ENCODE results near the gene ASB2.

DNA sequence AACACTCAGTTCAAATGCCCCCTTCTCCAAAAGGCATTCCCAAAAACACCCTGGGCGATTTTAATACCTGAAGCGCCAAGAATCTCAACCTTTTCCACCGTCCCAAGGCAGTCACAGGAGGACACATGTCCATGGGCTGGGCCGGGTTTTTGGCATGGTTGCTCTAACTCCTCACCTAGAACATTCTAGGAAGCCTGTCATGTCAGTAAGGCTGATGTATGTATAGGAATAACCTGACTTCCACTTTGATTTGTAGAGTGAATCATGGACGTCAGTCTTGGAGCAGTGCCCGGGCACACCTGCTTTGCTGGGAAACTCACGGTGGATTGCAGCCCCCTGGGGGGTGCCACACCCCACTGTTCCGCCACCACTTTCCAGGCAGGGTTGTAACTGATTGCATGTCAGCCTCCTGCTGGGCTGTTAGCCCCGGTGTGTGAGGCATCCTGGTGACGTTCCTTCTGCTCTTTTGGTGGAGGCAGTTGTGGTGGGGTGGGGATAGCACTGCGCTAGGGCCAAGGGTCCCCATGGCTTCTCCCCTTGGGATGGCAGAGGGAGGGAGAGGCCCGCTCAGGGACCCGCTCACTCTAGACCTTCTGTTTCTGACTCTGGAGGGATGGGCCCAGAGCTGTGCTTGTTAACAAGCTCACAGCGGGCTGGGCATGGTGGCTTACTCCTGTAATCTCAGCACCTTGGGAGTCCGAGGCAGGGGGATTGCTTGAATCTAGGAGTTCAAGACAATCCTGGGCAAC, 84.4 kb downstream of the ASB2 start:
- TF ChIP-seq, protein P1, sequence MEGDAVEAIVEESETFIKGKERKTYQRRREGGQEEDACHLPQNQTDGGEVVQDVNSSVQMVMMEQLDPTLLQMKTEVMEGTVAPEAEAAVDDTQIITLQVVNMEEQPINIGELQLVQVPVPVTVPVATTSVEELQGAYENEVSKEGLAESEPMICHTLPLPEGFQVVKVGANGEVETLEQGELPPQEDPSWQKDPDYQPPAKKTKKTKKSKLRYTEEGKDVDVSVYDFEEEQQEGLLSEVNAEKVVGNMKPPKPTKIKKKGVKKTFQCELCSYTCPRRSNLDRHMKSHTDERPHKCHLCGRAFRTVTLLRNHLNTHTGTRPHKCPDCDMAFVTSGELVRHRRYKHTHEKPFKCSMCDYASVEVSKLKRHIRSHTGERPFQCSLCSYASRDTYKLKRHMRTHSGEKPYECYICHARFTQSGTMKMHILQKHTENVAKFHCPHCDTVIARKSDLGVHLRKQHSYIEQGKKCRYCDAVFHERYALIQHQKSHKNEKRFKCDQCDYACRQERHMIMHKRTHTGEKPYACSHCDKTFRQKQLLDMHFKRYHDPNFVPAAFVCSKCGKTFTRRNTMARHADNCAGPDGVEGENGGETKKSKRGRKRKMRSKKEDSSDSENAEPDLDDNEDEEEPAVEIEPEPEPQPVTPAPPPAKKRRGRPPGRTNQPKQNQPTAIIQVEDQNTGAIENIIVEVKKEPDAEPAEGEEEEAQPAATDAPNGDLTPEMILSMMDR (IDR thresholded peaks at IDR 0.05) = no peak
- no peak for TF ChIP-seq POLR2A (IDR thresholded peaks at IDR 0.05)
- no peak for TF ChIP-seq EP300 (IDR thresholded peaks at IDR 0.05)

Measured in suprapubic skin (tissue), 3 donors.